IPS-20b (cell line): ENCODE data around the gene ARHGAP22.

Source experiments
- H3K27ac ChIP-seq: one replicate; pipeline ENCODE4 v1.5.1; 2013; ENCODE audit warnings: low read length
- H3K27me3 ChIP-seq: 2 replicates; pipeline ENCODE4 v1.6.1; 2013; ENCODE audit warnings: mild to moderate bottlenecking, low read length, inconsistent platforms; ENCODE audit not compliant: insufficient read depth
- H3K36me3 ChIP-seq: 2 replicates; pipeline ENCODE4 v1.6.1; 2013; ENCODE audit warnings: low read depth, mild to moderate bottlenecking, inconsistent platforms, low read length, moderate library complexity; ENCODE audit not compliant: insufficient read depth
- H3K4me1 ChIP-seq: 2 replicates; pipeline ENCODE4 v1.6.1; 2013; ENCODE audit warnings: mild to moderate bottlenecking, control low read depth, inconsistent platforms, low read length, moderate library complexity; ENCODE audit not compliant: insufficient read depth
- H3K4me3 ChIP-seq: 2 replicates; pipeline ENCODE4 v1.5.1; 2013; ENCODE audit warnings: mild to moderate bottlenecking, low read length, inconsistent platforms
- H3K9ac ChIP-seq: 2 replicates; pipeline ENCODE4 v1.6.1; 2013; ENCODE audit warnings: low read depth, mild to moderate bottlenecking, inconsistent platforms, low read length, moderate library complexity
- H3K9me3 ChIP-seq: 2 replicates; pipeline ENCODE4 v1.6.1; 2013; ENCODE audit warnings: mild to moderate bottlenecking, low read depth, low read length, inconsistent platforms; ENCODE audit not compliant: insufficient read depth

Gene ARHGAP22

DNA sequence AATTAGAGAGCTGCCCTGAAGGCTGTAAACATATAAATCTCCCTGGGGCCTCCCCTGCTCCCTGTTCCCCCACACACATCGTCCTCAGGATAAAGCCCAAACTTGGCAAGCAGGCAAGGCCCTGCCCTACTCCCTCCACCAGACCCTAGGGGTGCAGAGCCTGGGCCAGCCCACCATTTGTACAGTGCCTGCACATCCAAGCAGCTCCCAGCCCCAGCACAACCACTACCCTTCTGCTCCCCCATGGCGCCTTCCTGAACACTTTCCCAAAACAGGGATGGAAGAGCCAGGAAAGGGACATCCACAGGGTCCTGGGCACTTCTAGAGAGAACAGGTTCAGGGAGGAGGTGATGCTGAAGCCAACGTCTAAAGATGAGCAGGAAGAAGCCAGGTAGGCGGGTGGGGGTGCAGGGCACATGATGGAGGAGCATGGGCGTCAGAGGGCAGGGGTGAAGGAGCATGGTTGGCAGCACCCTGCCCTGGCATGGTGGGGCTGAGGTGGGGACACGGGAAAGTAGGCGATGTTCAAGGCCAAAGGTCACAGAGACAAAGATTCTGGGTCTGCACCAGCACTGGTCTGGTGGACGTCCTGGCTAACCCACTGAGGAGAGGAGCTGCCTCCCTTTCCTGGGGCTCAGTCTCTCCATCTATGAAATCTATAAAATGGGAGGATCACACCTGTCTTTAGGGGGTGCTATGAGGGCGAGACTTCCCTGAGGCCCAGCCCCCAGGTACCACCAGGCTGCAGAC, 140.6 kb downstream of the ARHGAP22 start:
- no peaks in the 10 kb centered on the region for H3K9me3 ChIP-seq
- no peak overlapping the region for H3K27ac ChIP-seq
- H3K4me1 ChIP-seq = no peaks in the 10 kb centered on the region; the same call in 1 of the 2 replicates

DNA sequence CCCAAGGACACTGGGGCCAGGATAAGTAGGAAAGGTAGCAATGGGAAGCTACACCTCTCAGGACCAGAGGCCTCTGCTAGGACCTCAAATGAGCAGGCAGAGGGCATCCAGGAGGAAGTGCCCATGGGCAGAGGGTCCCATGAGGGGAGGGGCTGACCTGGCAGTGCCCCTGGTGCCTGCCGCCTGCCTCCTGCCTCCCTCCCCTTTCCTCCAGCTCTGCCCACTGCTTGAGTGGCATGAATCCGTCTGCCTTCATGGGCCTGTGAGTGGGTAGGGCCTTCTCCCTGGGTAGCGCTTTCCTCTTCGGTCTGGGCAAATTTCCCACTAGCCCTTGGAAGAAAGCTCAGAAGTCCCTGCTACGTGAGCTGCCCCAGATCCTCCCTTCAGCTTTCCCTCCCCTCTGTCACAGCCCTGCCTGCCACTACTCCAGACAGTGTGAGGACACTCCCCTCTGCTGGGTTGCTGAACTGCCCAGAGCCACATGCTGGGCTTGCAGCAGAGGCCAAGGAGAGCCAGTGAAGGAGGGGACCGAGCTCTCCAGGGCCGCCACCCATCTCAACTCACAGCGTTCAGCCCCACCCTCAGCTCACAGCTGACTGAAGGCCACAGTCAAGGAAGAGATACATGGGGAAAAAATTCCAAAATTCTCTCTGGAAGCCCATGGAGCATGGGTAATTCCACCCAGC, 141.4 kb downstream of the ARHGAP22 start:
- no peaks in the 10 kb centered on the region for H3K4me1 ChIP-seq
- H3K27me3 ChIP-seq = peaks cover 19% of the 10 kb centered on the region
- no peaks in the 10 kb centered on the region for H3K36me3 ChIP-seq
- no peaks in the 10 kb centered on the region for H3K9me3 ChIP-seq
- no peak overlapping the region for H3K27ac ChIP-seq
- no peak overlapping the region for H3K4me3 ChIP-seq
- no peak overlapping the region for H3K9ac ChIP-seq

More for the DNA sequence above, 140.6 kb downstream of the ARHGAP22 start:
- H3K4me3 ChIP-seq = no peak overlapping the region
- H3K9ac ChIP-seq = no peak overlapping the region
- no peaks in the 10 kb centered on the region for H3K36me3 ChIP-seq
- H3K27me3 ChIP-seq = peaks cover 19% of the 10 kb centered on the region

DNA sequence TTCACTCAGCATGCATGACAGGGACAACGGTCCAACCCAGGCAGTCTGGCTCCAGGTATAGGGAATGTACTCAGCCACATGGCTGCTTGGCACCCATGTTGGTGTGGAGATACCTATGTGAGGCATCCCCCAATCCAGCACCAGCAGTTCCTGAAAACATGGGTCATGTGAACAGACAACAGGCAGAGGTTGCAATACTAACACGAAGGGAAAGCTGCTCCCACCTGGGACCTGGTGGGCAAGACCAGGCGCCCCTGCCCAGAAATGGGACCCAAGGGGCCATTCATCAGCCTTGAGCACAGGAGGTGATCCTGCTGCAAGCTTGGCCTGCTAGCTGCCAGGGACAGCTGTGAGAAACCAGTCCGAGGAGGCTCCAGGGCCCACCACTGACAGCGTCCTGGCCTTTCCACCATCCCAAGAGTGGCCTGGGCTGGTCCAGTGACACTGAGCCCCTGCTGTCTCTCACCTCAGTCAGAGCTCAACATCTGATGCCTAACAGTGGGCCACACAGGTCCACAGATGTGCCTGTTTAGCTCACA, 142.3 kb downstream of the ARHGAP22 start:
- Histone ChIP-seq H3K27me3 (peaks cover 18% of the 10 kb centered on the region), H3K9ac (no peak overlapping the region), H3K27ac (no peak overlapping the region), H3K4me3 (no peak overlapping the region), H3K4me1 (no peaks in the 10 kb centered on the region), H3K9me3 (no peaks in the 10 kb centered on the region), H3K36me3 (no peaks in the 10 kb centered on the region)

DNA sequence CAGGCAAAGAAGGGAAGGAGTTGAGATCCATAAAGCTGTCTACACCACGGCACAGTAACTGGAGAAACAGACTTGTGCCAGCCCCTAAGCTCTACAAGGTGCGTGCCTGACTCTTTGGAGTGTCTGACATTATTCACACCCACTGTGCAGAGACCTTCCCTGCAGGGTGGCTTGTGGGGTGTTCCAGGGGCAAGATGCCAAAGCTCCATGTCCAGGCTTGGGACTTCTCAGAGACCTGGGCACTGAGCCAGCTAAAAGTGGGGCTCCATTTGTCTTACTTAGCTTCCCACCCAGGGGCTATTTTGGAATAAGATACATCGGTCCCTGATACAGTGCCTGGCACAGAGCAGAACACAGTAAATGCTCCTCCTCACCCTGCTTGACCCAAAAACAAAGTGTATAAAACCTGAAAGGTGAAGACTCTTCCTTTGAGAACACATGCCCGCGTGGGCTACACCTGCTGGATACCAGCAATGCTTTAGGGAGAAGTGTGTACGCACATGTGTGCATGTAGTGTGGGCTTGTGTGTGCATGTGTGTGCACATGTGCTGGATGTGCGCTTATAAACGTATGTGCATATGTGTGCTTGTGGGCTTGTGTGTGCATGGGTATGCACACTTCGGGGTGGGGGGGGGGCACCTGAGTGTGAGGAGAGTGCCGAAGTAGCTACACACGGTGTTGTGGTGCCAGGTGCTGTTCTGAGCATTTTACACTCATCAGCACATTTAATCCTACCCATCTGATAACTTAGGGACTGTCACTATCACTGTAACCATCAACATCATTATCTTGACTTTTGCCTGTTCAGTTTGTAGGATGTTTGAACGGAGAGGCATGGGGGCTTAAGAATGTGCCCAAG, 143.0 kb downstream of the ARHGAP22 start:
- H3K36me3 ChIP-seq = no peaks in the 10 kb centered on the region
- no peak overlapping the region for H3K9ac ChIP-seq
- H3K4me1 ChIP-seq = no peaks in the 10 kb centered on the region
- no peak overlapping the region for H3K4me3 ChIP-seq
- no peaks in the 10 kb centered on the region for H3K9me3 ChIP-seq
- H3K27me3 ChIP-seq = peaks cover 11% of the 10 kb centered on the region
- no peak overlapping the region for H3K27ac ChIP-seq

DNA sequence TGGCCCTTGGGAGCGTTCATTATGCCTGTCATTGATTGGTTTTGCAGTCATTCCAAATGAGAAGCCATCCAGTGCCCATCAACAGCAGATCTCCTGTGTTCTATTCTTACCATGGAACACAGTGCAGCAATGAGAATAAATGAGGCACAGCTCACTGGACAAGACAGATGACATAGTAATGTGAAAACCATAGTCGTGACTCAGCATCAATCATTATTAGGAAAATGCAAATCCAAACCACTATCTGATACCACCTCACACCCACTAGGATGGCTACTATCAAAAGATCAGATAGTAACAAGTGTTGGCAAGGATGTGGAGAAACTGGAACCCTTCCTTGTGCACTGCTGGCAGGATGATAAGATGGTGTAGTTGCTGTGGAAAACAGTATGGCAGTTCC, 144.7 kb downstream of the ARHGAP22 start:
- Histone ChIP-seq H3K27me3 (no peaks in the 10 kb centered on the region), H3K4me1 (no peaks in the 10 kb centered on the region), H3K36me3 (no peaks in the 10 kb centered on the region), H3K9ac (no peak overlapping the region), H3K4me3 (no peak overlapping the region), H3K9me3 (no peaks in the 10 kb centered on the region), H3K27ac (no peak overlapping the region)

DNA sequence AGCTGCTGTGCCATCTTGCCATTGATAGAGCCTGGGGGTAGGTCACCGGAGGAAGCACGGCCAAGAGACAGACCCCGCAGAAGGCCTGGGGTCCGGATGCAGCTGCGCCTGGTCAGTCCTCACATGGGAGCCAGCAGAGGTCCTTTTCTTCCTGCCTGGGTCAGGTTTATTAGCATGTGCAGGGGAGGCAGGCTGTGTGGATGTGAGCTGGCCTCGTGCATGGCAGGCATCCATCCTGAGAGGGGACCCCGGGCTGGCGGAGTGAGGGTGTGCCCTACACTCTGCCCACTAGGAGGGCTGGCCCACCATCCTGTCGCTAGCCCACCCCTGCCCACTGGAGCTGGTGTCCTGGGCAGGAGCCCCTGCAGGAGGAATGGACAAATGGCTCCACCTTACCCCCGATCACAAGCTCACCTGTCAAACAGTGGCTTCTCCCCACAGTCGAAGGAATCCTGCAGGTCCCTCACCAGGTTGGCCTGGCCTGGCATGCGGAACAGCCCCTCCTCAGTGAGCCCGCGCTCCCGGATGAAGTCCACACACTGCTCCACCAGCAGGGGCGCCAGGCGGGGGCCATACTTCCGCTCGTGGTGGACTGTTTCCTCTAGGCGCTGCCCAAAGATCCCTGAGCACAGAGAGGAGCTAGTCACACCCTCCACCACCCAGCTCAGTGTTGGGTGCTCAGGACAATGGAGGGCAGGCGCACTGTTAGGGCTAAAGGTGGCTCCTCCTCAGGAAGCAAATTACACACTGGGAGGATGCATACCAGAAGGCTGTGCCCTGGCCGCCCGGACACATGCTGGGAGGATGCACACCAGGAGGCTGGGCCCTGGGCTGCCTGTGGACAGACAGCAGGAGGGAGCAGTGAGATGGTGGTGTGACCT, 145.4 kb downstream of the ARHGAP22 start:
- no peaks in the 10 kb centered on the region for H3K36me3 ChIP-seq
- no peak overlapping the region for H3K4me3 ChIP-seq
- H3K4me1 ChIP-seq = no peaks in the 10 kb centered on the region
- H3K9ac ChIP-seq = no peak overlapping the region
- no peaks in the 10 kb centered on the region for H3K9me3 ChIP-seq
- H3K27ac ChIP-seq = no peak overlapping the region
- H3K27me3 ChIP-seq = no peaks in the 10 kb centered on the region

DNA sequence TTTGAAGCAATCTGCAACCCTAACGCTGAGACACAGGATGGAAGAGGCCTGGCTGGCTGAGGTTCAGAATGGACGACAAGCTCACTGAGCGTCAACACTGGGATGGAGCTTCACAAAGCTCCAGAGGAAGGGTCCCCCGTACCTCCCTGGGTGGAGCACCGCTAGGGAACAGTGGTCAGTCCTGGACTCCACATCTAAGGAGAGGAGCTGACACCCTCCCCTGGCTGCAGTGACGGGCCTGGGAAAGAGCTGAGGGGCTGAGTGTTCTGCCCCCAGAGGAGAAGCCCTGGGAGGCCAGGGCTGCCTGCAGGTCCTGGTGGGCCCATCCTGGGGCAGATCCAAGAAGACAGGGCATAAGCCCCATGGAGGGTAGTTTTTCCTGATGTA, 146.2 kb downstream of the ARHGAP22 start:
- Histone ChIP-seq H3K27me3 (no peaks in the 10 kb centered on the region), H3K27ac (no peak overlapping the region), H3K9ac (no peak overlapping the region)

DNA sequence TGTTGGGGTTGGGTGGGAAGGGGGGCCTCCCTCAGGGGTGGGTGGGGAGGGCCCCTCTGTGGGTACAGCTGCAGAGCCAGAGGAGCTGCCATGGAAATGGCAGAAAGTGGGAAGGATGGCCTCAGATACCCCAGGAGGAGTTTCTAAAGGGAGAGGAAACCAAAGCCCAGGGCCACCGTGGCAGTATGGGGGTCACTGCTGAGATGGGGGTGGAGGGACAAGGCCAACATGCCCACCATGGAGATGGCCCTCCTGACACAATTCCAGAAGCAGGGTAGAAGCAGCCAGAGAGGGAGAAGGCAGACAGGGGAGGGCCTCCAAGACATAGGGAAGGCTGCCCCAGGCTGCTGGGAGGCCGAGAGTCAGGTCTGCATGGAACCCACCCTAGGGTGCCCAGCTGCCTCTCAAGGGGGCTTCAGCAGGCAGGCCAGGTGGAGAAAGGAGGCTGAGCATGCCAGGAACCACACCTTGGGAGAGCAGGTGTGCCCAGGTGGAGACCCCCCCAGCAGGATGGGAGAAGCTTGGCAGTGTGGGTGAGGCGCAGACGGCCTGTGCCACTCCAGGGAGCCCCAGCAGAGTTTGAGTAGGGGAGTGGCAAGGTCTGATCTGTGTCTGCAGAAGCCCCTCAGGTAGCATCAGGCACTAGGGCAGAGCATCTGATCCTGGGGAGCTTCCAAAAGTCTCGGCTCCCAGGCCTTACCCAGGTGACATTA, 146.8 kb downstream of the ARHGAP22 start:
- no peak overlapping the region for H3K9ac ChIP-seq
- H3K27ac ChIP-seq = no peak overlapping the region
- no peaks in the 10 kb centered on the region for H3K4me1 ChIP-seq
- no peak overlapping the region for H3K4me3 ChIP-seq
- no peaks in the 10 kb centered on the region for H3K27me3 ChIP-seq
- no peaks in the 10 kb centered on the region for H3K9me3 ChIP-seq
- no peaks in the 10 kb centered on the region for H3K36me3 ChIP-seq

More for the DNA sequence above, 146.2 kb downstream of the ARHGAP22 start:
- Histone ChIP-seq H3K36me3 (no peaks in the 10 kb centered on the region), H3K4me1 (no peaks in the 10 kb centered on the region), H3K4me3 (no peak overlapping the region), H3K9me3 (no peaks in the 10 kb centered on the region)

DNA sequence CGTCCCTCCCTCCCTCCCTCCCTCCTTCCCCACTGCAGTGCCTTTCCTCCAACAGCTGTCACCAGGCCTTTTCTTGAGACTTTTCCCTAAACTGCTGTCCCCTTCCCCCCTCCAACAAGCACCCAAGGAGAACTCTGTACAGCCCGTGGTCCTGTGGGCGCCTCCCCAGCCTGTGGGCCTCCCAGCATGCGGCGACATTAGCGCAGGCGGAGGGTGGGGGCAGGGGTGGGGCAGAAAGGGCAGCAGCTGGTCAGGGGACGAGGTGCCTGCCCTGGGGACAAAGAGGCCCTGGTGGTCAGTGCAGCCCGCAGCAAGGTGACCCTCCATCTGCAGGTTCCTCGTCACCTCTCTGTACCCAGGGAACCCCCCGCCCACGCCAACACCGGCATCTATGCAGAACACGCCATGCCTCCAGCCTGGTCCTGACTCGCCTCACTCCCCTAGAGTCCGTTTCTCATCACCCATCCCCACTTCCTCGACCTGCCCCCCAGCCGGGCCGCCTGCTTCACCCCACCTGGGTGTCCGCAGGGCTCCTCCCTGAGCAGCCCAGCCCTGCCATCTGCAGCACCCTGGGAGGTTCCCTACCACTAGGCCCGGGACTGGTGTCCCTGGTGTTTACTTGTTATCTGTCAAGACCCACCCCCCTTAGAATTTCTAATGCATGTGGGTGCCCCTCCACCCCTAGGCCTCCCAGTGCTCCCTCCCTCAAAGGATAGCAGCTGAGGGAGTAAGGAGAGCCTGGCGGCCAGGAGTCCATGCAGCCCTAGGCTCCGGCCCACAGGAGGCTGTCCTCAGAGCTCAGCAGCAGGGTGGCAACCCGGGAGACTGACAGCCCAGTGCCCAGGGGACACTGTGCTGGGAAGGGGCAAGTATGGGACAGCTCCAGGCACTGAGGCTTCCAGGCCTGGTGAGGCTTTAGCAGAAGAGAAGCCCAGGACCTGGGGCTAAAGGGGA, 147.8 kb downstream of the ARHGAP22 start:
- H3K4me3 ChIP-seq = no peak overlapping the region
- no peaks in the 10 kb centered on the region for H3K9me3 ChIP-seq
- H3K27me3 ChIP-seq = no peaks in the 10 kb centered on the region
- no peak overlapping the region for H3K27ac ChIP-seq
- H3K36me3 ChIP-seq = no peaks in the 10 kb centered on the region
- no peak overlapping the region for H3K9ac ChIP-seq
- H3K4me1 ChIP-seq = no peaks in the 10 kb centered on the region

DNA sequence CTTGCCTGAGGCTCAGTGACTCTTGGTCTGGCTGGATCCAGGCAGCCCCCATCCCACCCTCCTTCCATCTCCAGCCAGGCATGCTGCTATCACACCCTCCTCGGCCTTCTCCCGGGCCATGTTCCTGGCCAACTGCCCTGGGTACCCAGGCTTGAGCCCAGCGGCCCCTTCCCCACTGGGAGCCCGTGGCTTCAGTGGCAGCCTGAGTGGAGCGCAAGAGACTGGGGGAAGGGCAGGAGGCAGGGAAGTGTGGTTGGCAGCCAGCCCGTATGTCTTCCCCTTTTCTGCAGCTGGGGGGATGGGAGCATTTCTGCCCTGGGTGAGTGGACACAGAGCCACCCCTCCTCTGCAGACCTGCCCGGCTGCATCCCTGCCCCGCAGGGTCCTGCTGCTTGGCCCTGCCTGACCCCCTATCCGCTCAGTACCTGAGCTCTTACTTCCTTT, 148.5 kb downstream of the ARHGAP22 start:
- H3K36me3 ChIP-seq = no peaks in the 10 kb centered on the region
- no peaks in the 10 kb centered on the region for H3K27me3 ChIP-seq
- no peaks in the 10 kb centered on the region for H3K9me3 ChIP-seq
- H3K4me1 ChIP-seq = no peaks in the 10 kb centered on the region
- H3K9ac ChIP-seq = no peak overlapping the region
- H3K27ac ChIP-seq = no peak overlapping the region
- no peak overlapping the region for H3K4me3 ChIP-seq
